ENCODE data around the gene PPP6R3. TPM values are rescaled to one million over a fixed set of nuclear protein-coding genes. Genes with fewer than 3 reads are reported as not detected.

PPP6R3 gene
- 10 to 100 TPM; 84.6 to 96.8 TPM for total RNA-seq
- 100 to 1,000 TPM; 104 to 130 (median 112) TPM for polyA plus RNA-seq (ENCODE audit: insufficient read length in 6 of 6)
- long read RNA-seq, donor 1, partial matches to known transcripts, result 10 of 11 reads
- long read RNA-seq, donor 1, other reads (novel, unspliced or antisense), result 0 of 11 reads
- long read RNA-seq, donor 2, full-length matches to known transcripts, result 6 of 6 reads
- long read RNA-seq, donor 2, partial matches to known transcripts, result 0 of 6 reads
- long read RNA-seq, donor 2, other reads (novel, unspliced or antisense), result 0 of 6 reads
- long read RNA-seq, donor 3, partial matches to known transcripts, result 0 of 2 reads
- long read RNA-seq, donor 3, other reads (novel, unspliced or antisense), result 0 of 2 reads
- long read RNA-seq, donor 4, partial matches to known transcripts, result 1 of 3 reads
- long read RNA-seq, donor 4, other reads (novel, unspliced or antisense), result 2 of 3 reads
- long read RNA-seq, donor 5, partial matches to known transcripts, result 0 of 4 reads
- long read RNA-seq, donor 5, other reads (novel, unspliced or antisense), result 0 of 4 reads
- long read RNA-seq, donor 6, full-length matches to known transcripts, result 2 of 2 reads
- long read RNA-seq, donor 6, partial matches to known transcripts, result 0 of 2 reads
- long read RNA-seq, donor 6, other reads (novel, unspliced or antisense), result 0 of 2 reads
- long read RNA-seq, donor 7, full-length matches to known transcripts, result 3 of 3 reads
- long read RNA-seq, donor 7, partial matches to known transcripts, result 0 of 3 reads
- long read RNA-seq, donor 7, other reads (novel, unspliced or antisense), result 0 of 3 reads
- long read RNA-seq, donor 8, partial matches to known transcripts, result 0 of 3 reads
- long read RNA-seq, donor 8, other reads (novel, unspliced or antisense), result 0 of 3 reads
- long read RNA-seq, donor 9, result 0 reads
- long read RNA-seq, donor 10, partial matches to known transcripts, result 2 of 3 reads
- long read RNA-seq, donor 10, other reads (novel, unspliced or antisense), result 1 of 3 reads
- long read RNA-seq, donor 11, partial matches to known transcripts, result 0 of 1 reads
- long read RNA-seq, donor 11, other reads (novel, unspliced or antisense), result 0 of 1 reads
- long read RNA-seq, donor 12, full-length matches to known transcripts, result 2 of 2 reads
- long read RNA-seq, donor 12, partial matches to known transcripts, result 0 of 2 reads
- long read RNA-seq, donor 12, other reads (novel, unspliced or antisense), result 0 of 2 reads

DNA sequence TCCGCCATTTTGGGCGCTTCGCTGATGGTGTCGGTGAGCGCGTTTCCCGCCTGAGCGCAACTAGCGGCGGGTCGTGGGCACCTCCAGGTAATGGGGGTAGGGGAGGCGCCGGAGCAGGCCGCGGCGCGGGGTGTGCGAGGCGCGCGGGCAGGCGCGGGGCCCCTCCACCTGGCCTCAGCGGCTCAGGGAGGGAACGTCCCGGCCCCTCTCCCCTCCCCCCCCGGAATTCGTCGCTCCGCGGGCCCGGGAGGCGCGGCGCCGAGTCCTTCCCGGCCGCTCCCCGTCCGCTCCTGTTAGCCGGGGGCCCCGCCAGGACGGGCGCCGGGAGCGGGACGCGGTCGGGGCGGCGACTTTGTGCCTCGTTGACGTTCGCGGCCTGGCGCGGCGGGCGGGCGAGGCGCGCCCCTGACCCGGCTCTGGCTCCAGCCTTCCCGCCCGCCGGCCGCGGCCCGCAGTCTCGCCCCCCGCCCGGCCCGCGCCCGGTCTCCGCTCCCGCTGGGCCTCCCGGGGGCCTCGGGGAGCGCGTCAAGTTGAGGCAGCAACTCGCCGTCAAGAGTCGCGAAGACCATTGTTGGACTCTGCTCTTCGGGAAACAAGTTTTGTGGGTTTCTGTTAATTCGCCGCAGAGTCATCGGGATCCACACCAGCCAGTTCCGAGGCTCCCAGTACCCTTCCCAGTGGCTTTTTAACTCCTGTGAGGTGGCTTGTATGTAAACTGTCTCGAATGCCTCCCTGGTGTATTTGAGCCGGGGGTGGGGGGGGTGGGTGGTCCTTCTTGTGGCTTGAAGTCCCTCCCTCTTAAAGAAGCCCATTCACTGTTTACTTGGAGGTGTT lies at the start of gene PPP6R3:
Gene PPP6R3, plus strand, starts transcription at position 12 of the 834 bp plus-strand sequence. CDS start 76,913 bp downstream, outside the sequence.
- Histone ChIP-seq H3K4me1 (peaks cover 19 to 48% of the 10 kb centered on the region in 2 donors), H3K27ac (peak within 1 kb of the TSS; percentile 94 to 95), H3K27me3 (no peaks in the 10 kb centered on the region), H3K36me3 (no peaks in the 10 kb centered on the region), H3K4me3 (peak within 1 kb of the TSS; percentile 66 to 91), H3K9me3 (no peaks in the 10 kb centered on the region)
- TF ChIP-seq, protein P1, sequence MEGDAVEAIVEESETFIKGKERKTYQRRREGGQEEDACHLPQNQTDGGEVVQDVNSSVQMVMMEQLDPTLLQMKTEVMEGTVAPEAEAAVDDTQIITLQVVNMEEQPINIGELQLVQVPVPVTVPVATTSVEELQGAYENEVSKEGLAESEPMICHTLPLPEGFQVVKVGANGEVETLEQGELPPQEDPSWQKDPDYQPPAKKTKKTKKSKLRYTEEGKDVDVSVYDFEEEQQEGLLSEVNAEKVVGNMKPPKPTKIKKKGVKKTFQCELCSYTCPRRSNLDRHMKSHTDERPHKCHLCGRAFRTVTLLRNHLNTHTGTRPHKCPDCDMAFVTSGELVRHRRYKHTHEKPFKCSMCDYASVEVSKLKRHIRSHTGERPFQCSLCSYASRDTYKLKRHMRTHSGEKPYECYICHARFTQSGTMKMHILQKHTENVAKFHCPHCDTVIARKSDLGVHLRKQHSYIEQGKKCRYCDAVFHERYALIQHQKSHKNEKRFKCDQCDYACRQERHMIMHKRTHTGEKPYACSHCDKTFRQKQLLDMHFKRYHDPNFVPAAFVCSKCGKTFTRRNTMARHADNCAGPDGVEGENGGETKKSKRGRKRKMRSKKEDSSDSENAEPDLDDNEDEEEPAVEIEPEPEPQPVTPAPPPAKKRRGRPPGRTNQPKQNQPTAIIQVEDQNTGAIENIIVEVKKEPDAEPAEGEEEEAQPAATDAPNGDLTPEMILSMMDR (IDR thresholded peaks at IDR 0.05), result no peak
- intact Hi-C loops (cut with DNase I), result no loop called here
- peak in 2 of 4 donors; percentile 61 to 94 for DNase-seq
- ATAC-seq, result peak; percentile 59

DNA sequence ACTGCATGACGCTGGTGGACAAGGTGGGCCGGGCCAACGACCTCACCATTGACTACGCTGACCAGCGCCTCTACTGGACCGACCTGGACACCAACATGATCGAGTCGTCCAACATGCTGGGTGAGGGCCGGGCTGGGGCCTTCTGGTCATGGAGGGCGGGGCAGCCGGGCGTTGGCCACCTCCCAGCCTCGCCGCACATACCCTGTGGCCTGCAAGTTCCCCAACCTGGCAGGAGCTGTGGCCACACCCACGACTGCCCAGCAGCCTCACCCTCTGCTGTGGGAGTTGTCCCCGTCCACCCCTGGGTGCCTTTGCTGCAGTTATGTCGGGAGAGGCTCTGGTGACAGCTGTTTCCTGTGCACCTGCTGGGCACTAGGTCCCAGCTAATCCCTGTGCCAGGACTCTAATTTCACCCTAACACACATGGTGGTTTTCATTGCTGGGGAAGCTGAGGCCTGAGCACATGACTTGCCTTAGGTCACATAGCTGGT lies 49.0 kb upstream of the PPP6R3 start:
- Histone ChIP-seq H3K27me3 (no peaks in the 10 kb centered on the region), H3K4me1 (peaks cover 0 to 3% of the 10 kb centered on the region in 2 donors), H3K4me3 (no peak overlapping the region), H3K27ac (no peak overlapping the region), H3K9me3 (no peaks in the 10 kb centered on the region), H3K36me3 (peaks cover 0 to 49% of the 10 kb centered on the region in 2 donors)
- DNase-seq, result no peak
- intact Hi-C loops (cut with DNase I), result no loop called here
- no peak for ATAC-seq
- TF ChIP-seq, protein P1 (IDR thresholded peaks at IDR 0.05), result no peak

DNA sequence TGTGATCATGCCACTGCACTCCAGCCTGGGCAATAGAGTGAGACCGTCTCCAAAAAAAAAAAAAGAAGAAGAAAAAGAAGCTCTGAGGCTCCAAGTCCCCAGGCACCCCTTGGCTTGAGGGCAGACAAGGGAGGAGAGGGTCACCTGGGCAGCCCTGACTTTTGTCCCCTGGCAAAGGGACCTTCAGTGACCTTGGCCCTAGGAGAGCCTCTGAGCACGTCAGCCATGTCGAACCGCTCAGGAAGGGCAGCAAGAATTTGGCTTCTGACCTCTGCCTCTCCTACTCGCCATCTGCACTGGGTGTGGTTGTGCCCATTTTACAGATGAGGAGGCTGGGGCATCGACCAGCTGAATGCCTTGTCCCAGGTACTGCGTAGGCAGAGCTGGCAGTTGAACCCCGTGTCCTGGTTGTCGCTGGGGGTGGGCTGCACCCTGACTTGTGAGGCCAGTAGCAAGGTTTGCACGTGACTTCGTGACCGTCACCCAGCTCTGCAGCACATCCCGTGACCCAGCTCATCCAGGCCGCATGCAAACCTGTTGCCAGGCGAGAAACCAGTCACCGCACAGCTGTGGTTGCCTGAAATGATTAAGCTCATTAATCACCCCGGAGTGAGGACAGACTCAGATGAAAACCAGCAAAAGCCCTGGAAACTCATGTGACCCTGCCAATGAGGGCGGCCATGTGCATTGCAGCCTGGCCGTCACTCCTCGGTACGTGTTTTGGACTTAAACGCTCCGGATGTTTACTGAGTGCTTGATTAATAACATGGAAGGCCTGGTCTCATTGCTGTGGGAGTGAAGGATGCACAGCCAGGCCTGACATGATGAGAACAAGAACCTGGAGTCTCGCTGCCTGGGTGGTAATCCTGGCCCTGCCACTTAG lies 47.7 kb upstream of the PPP6R3 start:
- Histone ChIP-seq H3K4me3 (no peak overlapping the region), H3K27me3 (no peaks in the 10 kb centered on the region), H3K4me1 (no peaks in the 10 kb centered on the region), H3K36me3 (peaks cover 0 to 58% of the 10 kb centered on the region in 2 donors), H3K27ac (peak overlapping the region in 1 of 2 donors; percentile 28), H3K9me3 (no peaks in the 10 kb centered on the region)
- TF ChIP-seq, protein P1 (IDR thresholded peaks at IDR 0.05), result no peak
- DNase-seq, result no peak
- ATAC-seq, result no peak
- intact Hi-C loops (cut with DNase I), result no loop called here

GRCh38 chr11:68413591-68413999 lies 47.0 kb upstream of the PPP6R3 start:
- H3K9me3 ChIP-seq, result no peaks in the 10 kb centered on the region
- no peak overlapping the region for H3K4me3 ChIP-seq
- H3K4me1 ChIP-seq, result no peaks in the 10 kb centered on the region
- no peak for ATAC-seq
- intact Hi-C loops (cut with DNase I), result no loop called here
- peak overlapping the region in 1 of 2 donors; percentile 8 for H3K27ac ChIP-seq
- H3K36me3 ChIP-seq, result peaks cover 0 to 62% of the 10 kb centered on the region in 2 donors
- no peaks in the 10 kb centered on the region for H3K27me3 ChIP-seq
- TF ChIP-seq, protein P1 (IDR thresholded peaks at IDR 0.05), result no peak
- no peak for DNase-seq
